Measurements from ENCODE around the gene COL6A3. TPM values are rescaled to one million over a fixed set of nuclear protein-coding genes. Genes with fewer than 3 reads are reported as not detected.

Gene COL6A3
- 10 to 100 TPM; 26.9 to 86.9 TPM for total RNA-seq

- Histone ChIP-seq H3K4me3 (peak within 1 kb of the TSS; percentile 30 to 32), H3K36me3 (no peaks in the 10 kb centered on the region), H3K9me3 (no peaks in the 10 kb centered on the region), H3K4me1 (replicated peaks) (no peaks in the 10 kb centered on the region), H3K27me3 (replicated peaks; ENCODE audit: insufficient read depth) (no peaks in the 10 kb centered on the region), H3K27ac (peak within 1 kb of the TSS; percentile 73 to 81)
- DNase-seq (ENCODE audit: low spot score): no peak
- intact Hi-C loops (cut with DNase I): loop anchor here (5.0 to 10.0 kb wide), 4 partner anchors 161 to 322 kb away; no protein-coding TSS in a partner anchor
- 49% methylated on average over 16 of the region's 16 CpGs for WGBS
- TF ChIP-seq POLR2A (IDR thresholded peaks at IDR 0.05) (no peak), POLR2AphosphoS5 (IDR thresholded peaks at IDR 0.05) (no peak), CTCF (IDR thresholded peaks at IDR 0.05) (no peak)
These were observed at the start of gene COL6A3 for GRCh38 chr2:237413777-237414661. Gene COL6A3, minus strand, starts transcription at chr2:237414164. Its CDS starts 17,347 bp downstream, at chr2:237396817.

GRCh38 chr2:237459741-237460174 is 45.8 kb upstream of the COL6A3 start:
- 81% methylated on average over 3 of the region's 3 CpGs for WGBS
- intact Hi-C loops (cut with DNase I): no loop called here
- H3K9me3 ChIP-seq: no peaks in the 10 kb centered on the region
- no peak overlapping the region for H3K4me3 ChIP-seq
- H3K36me3 ChIP-seq: no peaks in the 10 kb centered on the region
- no peaks in the 10 kb centered on the region for H3K4me1 ChIP-seq (replicated peaks)
- TF ChIP-seq CTCF (IDR thresholded peaks at IDR 0.05): no peak
- TF ChIP-seq POLR2AphosphoS5 (IDR thresholded peaks at IDR 0.05): no peak
- no peak for TF ChIP-seq POLR2A (IDR thresholded peaks at IDR 0.05)
- DNase-seq (ENCODE audit: low spot score): no peak
- no peaks in the 10 kb centered on the region for H3K27me3 ChIP-seq (replicated peaks; ENCODE audit: insufficient read depth)
- no peak overlapping the region for H3K27ac ChIP-seq

- H3K9me3 ChIP-seq: no peaks in the 10 kb centered on the region
- DNase-seq (ENCODE audit: low spot score): no peak
- TF ChIP-seq CTCF (IDR thresholded peaks at IDR 0.05) (no peak), POLR2A (IDR thresholded peaks at IDR 0.05) (no peak), POLR2AphosphoS5 (IDR thresholded peaks at IDR 0.05) (no peak)
- no peak overlapping the region for H3K27ac ChIP-seq
- no peaks in the 10 kb centered on the region for H3K4me1 ChIP-seq (replicated peaks)
- 92% methylated on average over 4 of the region's 4 CpGs for WGBS
- intact Hi-C loops (cut with DNase I): no loop called here
- H3K27me3 ChIP-seq (replicated peaks; ENCODE audit: insufficient read depth): no peaks in the 10 kb centered on the region
- H3K4me3 ChIP-seq: no peak overlapping the region
- H3K36me3 ChIP-seq: no peaks in the 10 kb centered on the region
These were observed 45.3 kb upstream of the COL6A3 start for GRCh38 chr2:237459226-237459625.

- Histone ChIP-seq H3K27ac (no peak overlapping the region), H3K4me3 (no peak overlapping the region), H3K9me3 (no peaks in the 10 kb centered on the region), H3K4me1 (replicated peaks) (no peaks in the 10 kb centered on the region), H3K27me3 (replicated peaks; ENCODE audit: insufficient read depth) (no peaks in the 10 kb centered on the region), H3K36me3 (no peaks in the 10 kb centered on the region)
- no peak for TF ChIP-seq POLR2AphosphoS5 (IDR thresholded peaks at IDR 0.05)
- no peak for TF ChIP-seq POLR2A (IDR thresholded peaks at IDR 0.05)
- TF ChIP-seq CTCF (IDR thresholded peaks at IDR 0.05): no peak
- intact Hi-C loops (cut with DNase I): no loop called here
- DNase-seq (ENCODE audit: low spot score): no peak
- WGBS: 95% methylated on average over 1 of the region's 1 CpG
These were observed 44.6 kb upstream of the COL6A3 start for GRCh38 chr2:237458519-237458918.

All from prostate gland (tissue), 2 donors.